HG03469 (cell line): ENCODE measurements around the gene BSCL2.
"Not testable (repeated sequence)": the region's sequence is repeated elsewhere in the genome, so short reads cannot be mapped to it uniquely, and the experiment has no call there.

ENCODE experiments used
- ATAC-seq: cut with Tn5 transposase; IDR thresholded peaks from one replicate; pipeline ENCODE4 v1.9.1; 2021; ENCODE audit warnings: mild to moderate bottlenecking, moderate library complexity, moderate number of reproducible peaks; ENCODE audit not compliant: unreplicated experiment

BSCL2 gene

GRCh38 chr11:62688491-62688890, 18.7 kb downstream of the BSCL2 start:
- no peak for ATAC-seq

GRCh38 chr11:62687508-62688396, 19.5 kb downstream of the BSCL2 start:
- no peak for ATAC-seq

DNA sequence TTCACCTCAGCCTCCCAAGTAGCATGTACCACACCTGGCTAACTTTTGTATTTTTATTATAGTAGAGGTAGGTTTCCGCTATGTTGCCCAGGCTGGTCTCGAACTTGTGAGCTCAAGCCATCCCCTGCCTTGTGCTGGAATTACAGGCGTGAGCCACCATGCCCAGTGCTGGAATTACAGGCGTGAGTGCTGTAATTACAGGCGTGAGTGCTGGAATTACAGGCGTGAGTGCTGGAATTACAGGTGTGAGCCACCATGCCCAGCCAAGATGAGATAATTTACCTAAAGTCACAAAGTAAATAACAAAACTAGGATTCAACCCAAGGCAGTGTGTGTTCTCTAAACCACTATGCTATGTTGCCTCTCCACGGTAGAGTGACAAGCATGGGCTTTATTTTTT, 24.7 kb downstream of the BSCL2 start:
- no peak for ATAC-seq

- ATAC-seq, result no peak
Measured at GRCh38 chr11:62680825-62681240, 26.4 kb downstream of the BSCL2 start.

GRCh38 chr11:62678770-62679696, 28.2 kb downstream of the BSCL2 start, which contains the start of gene UBXN1:
Gene UBXN1 (minus strand): TSS chr11:62679073. CDS start chr11:62678923, 150 bp downstream.
- ATAC-seq, result no peak

GRCh38 chr11:62678433-62678769, 28.8 kb downstream of the BSCL2 start:
- no peak for ATAC-seq

DNA sequence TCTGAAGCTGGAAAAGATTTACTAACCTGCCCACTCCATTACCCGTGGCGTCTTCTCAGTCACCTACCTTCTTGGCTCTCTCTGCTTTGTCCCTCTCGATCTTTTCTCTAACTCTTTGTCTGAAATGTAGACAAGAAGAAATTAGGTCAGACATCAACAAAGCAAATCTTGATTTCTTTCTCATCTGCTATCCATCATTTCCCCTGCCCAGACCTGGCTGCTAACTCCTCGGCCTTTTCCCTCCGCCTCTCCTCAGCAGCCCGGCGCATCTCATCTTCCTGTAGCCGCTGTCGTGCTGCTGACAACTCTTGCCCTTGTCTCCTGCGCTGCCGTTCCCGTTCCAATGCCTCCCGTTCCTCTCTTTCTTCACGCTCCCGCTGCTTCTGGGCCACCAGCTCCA, 29.5 kb downstream of the BSCL2 start:
- no peak for ATAC-seq

GRCh38 chr11:62677156-62677555, 30.1 kb downstream of the BSCL2 start:
- ATAC-seq, result no peak

- no peak for ATAC-seq
Measured at GRCh38 chr11:62676698-62677097, 30.5 kb downstream of the BSCL2 start.

DNA sequence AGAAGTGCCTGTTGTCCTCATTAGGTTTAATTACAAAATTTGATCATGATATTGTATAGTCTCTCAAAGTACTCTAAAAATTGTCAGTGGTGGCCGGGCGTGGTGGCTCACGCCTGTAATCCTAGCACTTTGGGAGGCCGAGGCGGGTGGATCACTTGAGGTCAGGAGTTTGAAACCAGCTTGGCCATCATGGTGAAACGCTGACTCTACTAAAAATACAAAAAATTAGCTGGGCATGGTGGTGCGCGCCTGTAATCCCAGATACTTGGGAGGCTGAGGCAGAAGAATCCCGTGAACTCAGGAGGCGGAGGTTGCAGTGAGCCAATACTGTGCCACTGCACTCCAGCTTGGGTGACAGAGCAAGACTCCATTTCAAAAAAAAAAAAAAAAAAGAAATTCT, 31.8 kb downstream of the BSCL2 start:
- not testable (repeated sequence) for ATAC-seq

DNA sequence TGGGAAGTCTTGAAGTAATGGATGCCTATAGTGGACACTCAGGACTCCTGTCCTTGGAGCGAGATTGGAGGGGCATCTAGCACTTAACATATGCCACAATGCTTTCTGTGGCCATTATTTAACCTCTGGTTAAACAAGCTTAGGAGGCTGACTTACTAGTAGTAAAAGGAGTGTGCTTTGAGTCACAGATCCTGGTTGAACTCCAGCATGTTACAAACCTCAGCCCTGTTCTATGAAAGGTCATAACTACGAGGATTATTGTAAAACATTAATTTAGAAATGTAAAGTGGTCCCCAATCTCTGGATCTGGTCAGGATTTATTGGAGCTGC, 34.1 kb downstream of the BSCL2 start:
- no peak for ATAC-seq

DNA sequence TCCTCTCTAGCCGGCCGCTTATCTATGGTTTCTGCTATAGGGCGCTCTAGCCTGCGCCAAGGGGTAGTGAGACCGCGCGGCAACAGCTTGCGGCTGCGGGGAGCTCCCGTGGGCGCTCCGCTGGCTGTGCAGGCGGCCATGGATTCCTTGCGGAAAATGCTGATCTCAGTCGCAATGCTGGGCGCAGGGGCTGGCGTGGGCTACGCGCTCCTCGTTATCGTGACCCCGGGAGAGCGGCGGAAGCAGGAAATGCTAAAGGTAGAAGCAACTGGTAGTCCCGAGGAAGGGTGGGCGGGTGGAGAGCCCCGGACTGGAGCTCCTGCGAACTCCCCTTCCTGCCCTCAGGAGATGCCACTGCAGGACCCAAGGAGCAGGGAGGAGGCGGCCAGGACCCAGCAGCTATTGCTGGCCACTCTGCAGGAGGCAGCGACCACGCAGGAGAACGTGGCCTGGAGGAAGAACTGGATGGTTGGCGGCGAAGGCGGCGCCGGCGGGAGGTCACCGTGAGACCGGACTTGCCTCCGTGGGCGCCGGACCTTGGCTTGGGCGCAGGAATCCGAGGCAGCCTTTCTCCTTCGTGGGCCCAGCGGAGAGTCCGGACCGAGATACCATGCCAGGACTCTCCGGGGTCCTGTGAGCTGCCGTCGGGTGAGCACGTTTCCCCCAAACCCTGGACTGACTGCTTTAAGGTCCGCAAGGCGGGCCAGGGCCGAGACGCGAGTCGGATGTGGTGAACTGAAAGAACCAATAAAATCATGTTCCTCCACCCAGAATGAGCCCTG, 35.4 kb downstream of the BSCL2 start, which contains the start of the genes LBHD1 and UQCC3:
Gene LBHD1, minus strand, starts transcription at position 660 of the 782 bp plus-strand sequence. CDS start 2,236 bp downstream, outside the sequence.
Gene UQCC3, plus strand, starts transcription at position 66 of the 782 bp plus-strand sequence. Its CDS starts 73 bp downstream, at position 139.
- ATAC-seq, result no peak

DNA sequence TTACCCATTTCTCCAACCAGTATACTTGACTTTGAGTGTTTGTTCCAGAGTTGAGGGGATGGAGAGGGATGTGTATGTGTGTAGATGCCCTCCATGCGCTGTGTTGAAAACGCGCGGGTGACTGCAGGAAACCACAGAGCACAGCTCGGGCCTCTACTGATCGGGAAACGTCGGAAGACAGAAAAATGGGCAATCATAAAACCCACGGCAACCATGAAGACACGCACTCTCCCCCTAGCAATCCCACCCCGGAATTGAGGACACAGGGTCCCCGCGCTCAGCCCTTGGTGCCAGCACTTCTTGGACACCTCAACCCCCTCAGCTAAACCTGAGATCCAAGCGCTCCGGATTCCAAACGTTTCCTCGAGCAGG, 36.0 kb downstream of the BSCL2 start:
- no peak for ATAC-seq

- ATAC-seq, result no peak
Measured at GRCh38 chr11:62669420-62670161, 37.6 kb downstream of the BSCL2 start.

GRCh38 chr11:62667460-62667859, 39.8 kb downstream of the BSCL2 start:
- ATAC-seq, result no peak

DNA sequence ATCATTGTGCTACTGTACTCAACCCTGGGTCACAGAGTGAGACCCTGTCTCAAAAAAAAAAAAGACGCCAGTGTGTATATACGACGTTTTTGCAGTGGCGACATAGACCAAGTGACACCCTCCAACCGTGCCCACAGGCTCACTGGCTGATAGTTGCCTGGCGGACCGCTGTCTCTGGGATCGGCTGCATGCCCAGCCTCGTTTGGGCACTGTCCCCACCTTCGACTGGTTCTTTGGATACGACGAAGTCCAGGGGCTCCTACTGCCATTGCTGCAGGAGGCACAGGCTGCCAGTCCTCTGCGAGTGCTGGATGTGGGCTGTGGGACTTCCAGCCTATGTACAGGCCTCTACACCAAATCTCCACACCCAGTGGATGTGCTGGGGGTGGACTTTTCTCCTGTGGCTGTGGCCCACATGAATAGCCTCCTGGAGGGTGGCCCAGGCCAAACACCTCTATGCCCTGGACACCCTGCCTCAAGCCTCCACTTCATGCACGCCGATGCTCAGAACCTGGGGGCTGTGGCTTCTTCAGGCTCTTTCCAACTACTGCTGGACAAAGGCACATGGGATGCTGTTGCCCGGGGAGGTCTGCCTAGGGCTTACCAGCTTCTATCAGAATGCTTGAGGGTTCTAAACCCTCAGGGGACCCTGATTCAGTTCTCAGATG, 40.8 kb downstream of the BSCL2 start:
- ATAC-seq, result no peak

DNA sequence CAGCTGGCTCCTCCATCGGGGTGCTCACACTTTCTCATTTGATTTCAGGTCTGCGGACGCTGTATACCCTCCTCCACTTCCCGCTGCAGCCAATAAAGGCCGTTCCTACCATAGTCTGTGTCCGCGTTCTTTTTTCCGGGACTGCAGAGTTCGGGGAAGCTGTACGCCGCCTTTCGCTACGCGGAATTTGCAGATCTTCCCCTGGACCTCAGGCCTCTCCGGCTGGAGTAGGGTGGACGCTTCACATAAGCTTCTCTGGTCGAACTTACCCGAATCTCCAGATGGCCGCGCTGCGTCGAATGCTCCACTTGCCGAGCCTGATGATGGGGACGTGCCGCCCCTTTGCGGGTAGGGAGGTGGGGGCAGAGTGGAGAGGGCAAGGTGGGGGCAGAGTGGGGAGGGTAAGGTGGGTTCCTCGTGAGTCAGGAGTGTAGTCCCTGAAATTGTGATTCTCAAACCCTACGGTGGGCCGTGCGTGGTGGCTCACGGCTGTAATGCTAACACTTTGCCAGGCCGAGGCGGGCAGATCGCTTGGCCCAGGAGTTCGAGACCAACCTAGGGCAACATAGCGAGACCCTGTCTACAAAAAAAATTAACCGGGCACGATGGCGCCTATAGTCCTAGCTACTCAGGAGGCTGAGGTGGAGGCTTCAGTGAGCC, 41.5 kb downstream of the BSCL2 start:
- peak; percentile 9 for ATAC-seq

- peak; percentile 55 for ATAC-seq
Measured at GRCh38 chr11:62665075-62665598, 42.1 kb downstream of the BSCL2 start, which contains the start of the genes C11orf98 and CSKMT. Gene C11orf98 (minus strand): TSS chr11:62665210. CDS start chr11:62665169, 41 bp downstream. Gene CSKMT (plus strand): TSS chr11:62665312. CDS start chr11:62665880, 568 bp downstream.
